HEK293 (cell line): Measurements from ENCODE around the gene PIGM.

Experiments used
- CTCF ChIA-PET: fragments of 350-600 bp; formaldehyde crosslinking; extraction: SDS; loops from one replicate; lab custom pipeline; 2021; ENCODE audit warnings: antibody characterized with exemption; lab: Yijun Ruan, JAX
- POLR2A ChIA-PET: fragments of 300-600 bp; formaldehyde crosslinking; extraction: SDS; loops from one replicate; lab custom pipeline; 2020; ENCODE audit warnings: antibody characterized with exemption, inconsistent platforms; lab: Yijun Ruan, JAX
- H3K27ac ChIP-seq: fragments of 200-500 bp; sonication (Bioruptor generic); 2 replicates; pipeline ENCODE4 v1.5.1; 2014; ENCODE audit warnings: low read depth, low read length, control low read depth, inconsistent platforms; ENCODE audit errors: extremely low read depth
- H3K36me3 ChIP-seq, 2 experiments: fragments of 200-500 bp in 1 of 2; sonication (Bioruptor generic) in 1 of 2; 1 replicate in 1 of 2; 2 replicates in 1 of 2; pipeline ENCODE4 v1.5.1; 2014 to 2017; ENCODE audit warnings: inconsistent platforms in 2 of 2, low read length in 2 of 2; ENCODE audit not compliant: control insufficient read depth in 2 of 2, insufficient read depth in 1 of 2
- H3K4me1 ChIP-seq: fragments of 200-500 bp; sonication (Bioruptor generic); 2 replicates; pipeline ENCODE4 v1.5.1; 2014; ENCODE audit warnings: mild to moderate bottlenecking, low read length, inconsistent platforms; ENCODE audit not compliant: control insufficient read depth, insufficient read depth
- H3K4me3 ChIP-seq: 2 replicates; pipeline ENCODE4 v1.5.1; 2011; ENCODE audit warnings: low read depth, mild to moderate bottlenecking, control low read depth, low read length, moderate library complexity
- H3K9me3 ChIP-seq: fragments of 200-500 bp; sonication (Bioruptor generic); 2 replicates; pipeline ENCODE4 v1.5.1; 2014; ENCODE audit warnings: low read depth, low read length, inconsistent platforms; ENCODE audit not compliant: control insufficient read depth, insufficient read depth
- BCL11B ChIP-seq: fragments of 450-650 bp; formaldehyde crosslinking; IDR thresholded peaks from 2 replicates; pipeline ENCODE4 v1.5.1; 2016; ENCODE audit warnings: low read depth, missing biosample characterization, missing genetic modification characterization
- GFI1B ChIP-seq: fragments of 450-650 bp; formaldehyde crosslinking; IDR thresholded peaks from 2 replicates; pipeline ENCODE4 v1.5.1; 2016; ENCODE audit warnings: missing biosample characterization, missing genetic modification characterization
- KLF10 ChIP-seq: fragments of 450-650 bp; IDR thresholded peaks from 2 replicates; pipeline ENCODE4 v1.5.1; 2018; ENCODE audit warnings: missing biosample characterization, mild to moderate bottlenecking, missing genetic modification characterization
- MEIS1 ChIP-seq: sonication (generic); formaldehyde crosslinking; IDR thresholded peaks from 2 replicates; pipeline ENCODE4 v1.8.1; 2022; ENCODE audit warnings: missing genetic modification reagents, mild to moderate bottlenecking, borderline replicate concordance
- PATZ1 ChIP-seq: fragments of 450-650 bp; formaldehyde crosslinking; IDR thresholded peaks from 2 replicates; pipeline ENCODE4 v1.5.1; 2016; ENCODE audit warnings: missing biosample characterization, missing genetic modification characterization
- PRDM4 ChIP-seq: fragments of 450-650 bp; formaldehyde crosslinking; IDR thresholded peaks from 2 replicates; pipeline ENCODE4 v1.5.1; 2017; ENCODE audit warnings: missing biosample characterization, missing genetic modification characterization
- RBAK ChIP-seq: fragments of 450-650 bp; formaldehyde crosslinking; IDR thresholded peaks from 2 replicates; pipeline ENCODE4 v1.5.1; 2016; ENCODE audit warnings: missing biosample characterization, missing genetic modification characterization
- SCRT2 ChIP-seq: fragments of 450-650 bp; formaldehyde crosslinking; IDR thresholded peaks from 2 replicates; pipeline ENCODE4 v1.5.1; 2016; ENCODE audit warnings: missing biosample characterization, missing genetic modification characterization
- ZBTB20 ChIP-seq: fragments of 450-650 bp; formaldehyde crosslinking; IDR thresholded peaks from 2 replicates; pipeline ENCODE4 v1.5.1; 2016; ENCODE audit warnings: missing biosample characterization, missing genetic modification characterization
- ZIC2 ChIP-seq: fragments of 450-650 bp; formaldehyde crosslinking; IDR thresholded peaks from 2 replicates; pipeline ENCODE4 v1.5.1; 2016; ENCODE audit warnings: missing biosample characterization, missing genetic modification characterization
- ZNF155 ChIP-seq: fragments of 450-650 bp; formaldehyde crosslinking; IDR thresholded peaks from 2 replicates; pipeline ENCODE4 v1.5.1; 2016; ENCODE audit warnings: missing biosample characterization, missing genetic modification characterization
- ZNF311 ChIP-seq: fragments of 450-650 bp; formaldehyde crosslinking; IDR thresholded peaks from 2 replicates; pipeline ENCODE4 v1.5.1; 2017; ENCODE audit warnings: missing biosample characterization, missing genetic modification characterization, borderline replicate concordance
- ZNF426 ChIP-seq: fragments of 450-650 bp; formaldehyde crosslinking; IDR thresholded peaks from 2 replicates; pipeline ENCODE4 v1.5.1; 2017; ENCODE audit warnings: missing biosample characterization, missing genetic modification characterization, mild to moderate bottlenecking, inconsistent platforms, moderate library complexity
- ZNF513 ChIP-seq: fragments of 450-650 bp; IDR thresholded peaks from 2 replicates; pipeline ENCODE4 v1.5.1; 2018; ENCODE audit warnings: missing biosample characterization, missing genetic modification characterization
- ZNF544 ChIP-seq: fragments of 450-650 bp; formaldehyde crosslinking; IDR thresholded peaks from 2 replicates; pipeline ENCODE4 v1.5.0; 2017; ENCODE audit warnings: missing biosample characterization, missing genetic modification characterization
- ZNF571 ChIP-seq: fragments of 450-650 bp; formaldehyde crosslinking; IDR thresholded peaks from 2 replicates; pipeline ENCODE4 v1.5.0; 2017; ENCODE audit warnings: missing biosample characterization, missing genetic modification characterization
- ZNF580 ChIP-seq: fragments of 450-650 bp; formaldehyde crosslinking; IDR thresholded peaks from 2 replicates; pipeline ENCODE4 v1.5.1; 2016; ENCODE audit warnings: missing biosample characterization, missing genetic modification characterization
- ZNF626 ChIP-seq: fragments of 450-650 bp; sonication (Bioruptor Pico); formaldehyde crosslinking; IDR thresholded peaks from 2 replicates; pipeline ENCODE4 v1.5.1; 2018; ENCODE audit warnings: missing biosample characterization, missing genetic modification characterization, inconsistent platforms
- ZNF692 ChIP-seq: fragments of 450-650 bp; formaldehyde crosslinking; IDR thresholded peaks from 2 replicates; pipeline ENCODE4 v1.5.1; 2016; ENCODE audit warnings: missing biosample characterization, missing genetic modification characterization
- ZNF776 ChIP-seq: fragments of 450-650 bp; formaldehyde crosslinking; IDR thresholded peaks from 2 replicates; pipeline ENCODE4 v1.5.0; 2017; ENCODE audit warnings: missing biosample characterization, missing genetic modification characterization, borderline replicate concordance
- ZNF830 ChIP-seq: fragments of 450-650 bp; IDR thresholded peaks from 2 replicates; pipeline ENCODE4 v1.5.0; 2018; ENCODE audit warnings: missing biosample characterization, missing genetic modification characterization, low read depth, mild to moderate bottlenecking, moderate library complexity
- ZSCAN4 ChIP-seq: fragments of 450-650 bp; formaldehyde crosslinking; IDR thresholded peaks from 2 replicates; pipeline ENCODE4 v1.5.1; 2017; ENCODE audit warnings: missing biosample characterization, missing genetic modification characterization
- ZSCAN5A ChIP-seq: fragments of 450-650 bp; formaldehyde crosslinking; IDR thresholded peaks from 2 replicates; pipeline ENCODE4 v1.5.1; 2016; ENCODE audit warnings: missing biosample characterization, missing genetic modification characterization

PIGM gene

GRCh38 chr1:160052936-160053335, 21.1 kb upstream of the PIGM start:
- H3K27ac ChIP-seq: no peak overlapping the region
- no peaks in the 10 kb centered on the region for H3K9me3 ChIP-seq
- TF ChIP-seq ZIC2 (tag by site-specific recombination): no peak
- no peak for TF ChIP-seq ZNF513
- no peak for TF ChIP-seq PATZ1
- no peak for TF ChIP-seq ZNF426
- no peak for TF ChIP-seq PRDM4 (tag by site-specific recombination)
- TF ChIP-seq BCL11B: no peak
- no peak for TF ChIP-seq SCRT2 (tag by site-specific recombination)
- TF ChIP-seq ZNF692: no peak
- TF ChIP-seq KLF10 (tag by site-specific recombination): no peak
- TF ChIP-seq ZSCAN4 (tag by site-specific recombination): no peak
- CTCF ChIA-PET: interaction anchor here (25.0 kb wide), 1 partner anchor 29 kb away, joined by 541 read pairs; the partner anchor contains the start of gene KCNJ9
- H3K36me3 ChIP-seq: no peaks in the 10 kb centered on the region
- POLR2A ChIA-PET: no interaction called here
- H3K4me3 ChIP-seq: no peak overlapping the region
- H3K4me1 ChIP-seq: no peaks in the 10 kb centered on the region

GRCh38 chr1:160050619-160051018, 18.8 kb upstream of the PIGM start:
- TF ChIP-seq ZNF830 (tag by site-specific recombination) (no peak), ZNF544 (tag by site-specific recombination) (no peak), ZNF626 (tag by site-specific recombination) (no peak), ZBTB20 (tag by site-specific recombination) (no peak), ZNF571 (tag by site-specific recombination) (no peak), ZSCAN5A (no peak), ZNF776 (tag by site-specific recombination) (no peak), RBAK (tag by site-specific recombination) (no peak), ZNF580 (no peak), MEIS1 (CRISPR knock-in tag) (no peak), ZNF155 (tag by site-specific recombination) (no peak), GFI1B (tag by site-specific recombination) (no peak), ZNF311 (tag by site-specific recombination) (no peak)
- Histone ChIP-seq H3K4me1 (no peaks in the 10 kb centered on the region), H3K36me3 (no peaks in the 10 kb centered on the region), H3K9me3 (no peaks in the 10 kb centered on the region), H3K27ac (no peak overlapping the region), H3K4me3 (no peak overlapping the region)
- ChIA-PET POLR2A (no interaction called here), CTCF (interaction anchor here (0.7 to 25.0 kb wide), 4 partner anchors 7 to 326 kb away, joined by 3 to 541 read pairs (median 3); partner anchors contain the start of gene KCNJ9)
